CD14-positive monocyte (primary cell): ENCODE data around the gene LIN9. TPM values are rescaled to one million over a fixed set of nuclear protein-coding genes. Genes with fewer than 3 reads are reported as not detected.

Source experiments
- DNase-seq, 3 donors: peaks; one replicate each; pipeline ENCODE4 v3.0.0-alpha.2; 2011 to 2022
- H2AFZ ChIP-seq: 2 replicates; pipeline ENCODE4 v1.6.0; 2012; ENCODE audit warnings: mild to moderate bottlenecking, low read depth, low read length, inconsistent platforms; ENCODE audit not compliant: insufficient read depth, poor library complexity, severe bottlenecking
- H3K27ac ChIP-seq, 2 donors: 1 replicate in 1 of 2; 2 replicates in 1 of 2; pipeline ENCODE4 v1.5.1; 2012 to 2013; ENCODE audit warnings: low read length in 2 of 2, control low read depth in 1 of 2, inconsistent platforms in 1 of 2, low read depth in 1 of 2, mild to moderate bottlenecking in 1 of 2
- H3K27me3 ChIP-seq, 2 donors: one replicate each; pipeline versions ENCODE4 v1.6.0 to v1.6.1; 2011 to 2013; ENCODE audit warnings: low read length in 2 of 2; ENCODE audit not compliant: control insufficient read depth in 2 of 2, insufficient read depth in 2 of 2
- H3K36me3 ChIP-seq, 2 donors: replicated peaks in 1 of 2; 1 replicate in 1 of 2; 2 replicates in 1 of 2; pipeline versions ENCODE4 v1.5.1 to v1.6.1; 2012 to 2013; ENCODE audit warnings: low read length in 2 of 2, control low read depth in 1 of 2, inconsistent platforms in 1 of 2, mild to moderate bottlenecking in 1 of 2; ENCODE audit not compliant: insufficient read depth in 2 of 2, control insufficient read depth in 1 of 2
- H3K4me1 ChIP-seq, 2 donors: 1 replicate in 1 of 2; 2 replicates in 1 of 2; pipeline versions ENCODE4 v1.5.1 to v1.6.1; 2012 to 2013; ENCODE audit warnings: low read length in 2 of 2, control low read depth in 1 of 2, inconsistent platforms in 1 of 2, mild to moderate bottlenecking in 1 of 2, moderate library complexity in 1 of 2; ENCODE audit not compliant: insufficient read depth in 2 of 2, control insufficient read depth in 1 of 2
- H3K4me2 ChIP-seq: replicated peaks from 2 replicates; pipeline ENCODE3; 2012; ENCODE audit warnings: low read length, moderate library complexity, mild to moderate bottlenecking; ENCODE audit not compliant: poor library complexity, severe bottlenecking; ENCODE audit errors: extremely low read depth
- H3K4me3 ChIP-seq, 3 experiments: fragments of 200-600 bp in 1 of 3; sonication (generic) in 1 of 3; replicated peaks in 1 of 3; 1 replicate in 2 of 3; 2 replicates in 1 of 3; pipeline ENCODE4 v1.5.1; 2011 to 2013; ENCODE audit warnings: low read length in 3 of 3, mild to moderate bottlenecking in 3 of 3, control low read depth in 2 of 3, low read depth in 2 of 3, inconsistent platforms in 1 of 3, moderate library complexity in 1 of 3
- H3K79me2 ChIP-seq: 2 replicates; pipeline ENCODE4 v1.6.0; 2012; ENCODE audit warnings: mild to moderate bottlenecking, control low read depth, inconsistent platforms, low read length, moderate library complexity; ENCODE audit not compliant: insufficient read depth
- H3K9ac ChIP-seq: 2 replicates; pipeline ENCODE4 v1.6.0; 2017; ENCODE audit warnings: low read length, mild to moderate bottlenecking; ENCODE audit not compliant: insufficient read depth, poor library complexity, severe bottlenecking
- H3K9me3 ChIP-seq, 2 donors: replicated peaks in 1 of 2; 1 replicate in 1 of 2; 2 replicates in 1 of 2; pipeline versions ENCODE4 v1.5.1 to v1.6.1; 2012 to 2013; ENCODE audit warnings: low read length in 2 of 2, control low read depth in 1 of 2; ENCODE audit not compliant: control insufficient read depth in 1 of 2, insufficient read depth in 1 of 2
- H4K20me1 ChIP-seq: 2 replicates; pipeline ENCODE4 v1.6.0; 2012; ENCODE audit warnings: mild to moderate bottlenecking, low read length, control low read depth, moderate library complexity; ENCODE audit not compliant: insufficient read depth
- H3K27ac Mint-ChIP-seq, 7 donors: one replicate each; pipeline ENCODE4 v1.8.0; 2020; ENCODE audit warnings: mild to moderate bottlenecking in 7 of 7, mixed read lengths in 7 of 7, moderate library complexity in 6 of 7, inconsistent platforms in 2 of 7
- H3K27me3 Mint-ChIP-seq, 3 donors: one replicate each; pipeline ENCODE4 v1.8.0; 2021 to 2022; ENCODE audit warnings: low read depth in 3 of 3, mild to moderate bottlenecking in 3 of 3, mixed read lengths in 3 of 3, moderate library complexity in 3 of 3, inconsistent platforms in 1 of 3
- H3K36me3 Mint-ChIP-seq, 2 donors: one replicate each; pipeline ENCODE4 v1.8.0; 2020; ENCODE audit warnings: mixed read lengths in 2 of 2, inconsistent platforms in 1 of 2, mild to moderate bottlenecking in 1 of 2
- H3K4me1 Mint-ChIP-seq: one replicate; pipeline ENCODE4 v1.8.0; 2020; ENCODE audit warnings: mild to moderate bottlenecking, mixed read lengths
- H3K4me3 Mint-ChIP-seq, 2 donors: one replicate each; pipeline ENCODE4 v1.8.0; 2020; ENCODE audit warnings: mild to moderate bottlenecking in 2 of 2, mixed read lengths in 2 of 2, moderate library complexity in 1 of 2
- H3K9me3 Mint-ChIP-seq, 7 donors: one replicate each; pipeline ENCODE4 v1.8.0; 2020 to 2022; ENCODE audit warnings: mixed read lengths in 7 of 7, mild to moderate bottlenecking in 6 of 7, moderate library complexity in 6 of 7, inconsistent platforms in 2 of 7
- CTCF ChIP-seq: fragments of 200-600 bp; IDR thresholded peaks from one replicate; pipeline ENCODE4 v1.8.0; 2022; ENCODE audit warnings: antibody characterized with exemption, mild to moderate bottlenecking
- WGBS: methylation state at CpG from one replicate; pipeline ENCODE4 v1.1.5; 2013; ENCODE audit warnings: missing lambda C conversion rate; ENCODE audit not compliant: insufficient coverage; 5-methylcytosine and 5-hydroxymethylcytosine counted together
- intact Hi-C, 2 donors: fragments of 100-400 bp; cut with micrococcal nuclease; formaldehyde crosslinking; loops; one replicate each; pipeline versions ENCODE4 v1.15.0 to v1.15.1; 2023
- polyA plus RNA-seq, 3 donors: library from polyadenylated mRNA; depleted of rRNA in 1 of 3; unstranded in 2 of 3; stranded (reverse) in 1 of 3; fragments of 300-500 nt in 2 of 3; fragments of >200 nt in 1 of 3; fragmentation: Illumina TruSeq in 2 of 3; gene quantifications; 1 replicate in 2 of 3; 2 replicates in 1 of 3; pipeline ENCODE4 v1.2.3, GENCODE V29; 2012 to 2021

The LIN9 gene
- polyA plus RNA-seq, 3 donors: 0.56 to 1.3 (median 0.76) TPM

- Histone ChIP-seq H3K27ac (no peak overlapping the region), H3K9me3 (no peaks in the 10 kb centered on the region), H4K20me1 (no peaks in the 10 kb centered on the region), H3K79me2 (no peaks in the 10 kb centered on the region), H3K9ac (no peak overlapping the region), H3K4me1 (peaks cover 6 to 8% of the 10 kb centered on the region in 2 donors), H2AFZ (no peak overlapping the region), H3K4me2 (no peak overlapping the region), H3K27me3 (no peaks in the 10 kb centered on the region), H3K36me3 (no peaks in the 10 kb centered on the region), H3K4me3 (no peak overlapping the region)
- Mint-ChIP-seq H3K9me3 (no peaks in the 10 kb centered on the region), H3K4me1 (peaks cover 8% of the 10 kb centered on the region), H3K36me3 (no peaks in the 10 kb centered on the region), H3K27me3 (peaks cover 0 to 5% (median 1%) of the 10 kb centered on the region in 3 donors), H3K27ac (no peak overlapping the region), H3K4me3 (no peak overlapping the region)
- intact Hi-C loops: no loop called here
- DNase-seq: no peak
- TF ChIP-seq CTCF: no peak
Measured at GRCh38 chr1:226204198-226204597, 104.8 kb downstream of the LIN9 start.

- intact Hi-C loops: no loop called here
Measured at GRCh38 chr1:226203655-226204054, 105.3 kb downstream of the LIN9 start.

More at GRCh38 chr1:226203655-226204054, 105.3 kb downstream of the LIN9 start:
- Histone ChIP-seq H3K27ac (no peak overlapping the region), H3K4me1 (peaks cover 6 to 8% of the 10 kb centered on the region in 2 donors), H3K4me3 (no peak overlapping the region), H2AFZ (peak overlapping the region; percentile 6), H4K20me1 (no peaks in the 10 kb centered on the region), H3K4me2 (no peak overlapping the region), H3K9ac (no peak overlapping the region), H3K27me3 (no peaks in the 10 kb centered on the region), H3K79me2 (no peaks in the 10 kb centered on the region), H3K36me3 (no peaks in the 10 kb centered on the region), H3K9me3 (no peaks in the 10 kb centered on the region)
- Mint-ChIP-seq H3K36me3 (no peaks in the 10 kb centered on the region), H3K4me1 (peaks cover 8% of the 10 kb centered on the region), H3K27me3 (peaks cover 0 to 5% (median 2%) of the 10 kb centered on the region in 3 donors), H3K9me3 (no peaks in the 10 kb centered on the region), H3K4me3 (no peak overlapping the region), H3K27ac (no peak overlapping the region)
- WGBS: 100% methylated on average over 2 of the region's 4 CpGs
- TF ChIP-seq CTCF: no peak
- no peak for DNase-seq
